Neural progenitor cell (in vitro differentiated cells): Measurements from ENCODE around the gene IL10RB.

Experiments used
- CTCF ChIP-seq: fragments of 200-600 bp; sonication (generic); IDR thresholded peaks from 2 replicates; pipeline ENCODE4 v1.5.1; 2017; ENCODE audit warnings: antibody characterized with exemption, mild to moderate bottlenecking
- EZH2 ChIP-seq: fragments of 200-600 bp; sonication (generic); IDR thresholded peaks from 2 replicates; pipeline ENCODE4 v1.6.1; 2017; ENCODE audit warnings: antibody characterized with exemption, mild to moderate bottlenecking, moderate library complexity
- EZH2phosphoT487 ChIP-seq: fragments of 200-600 bp; sonication (generic); IDR thresholded peaks from 2 replicates; pipeline ENCODE4 v1.6.1; 2017; ENCODE audit warnings: antibody characterized with exemption

DNA sequence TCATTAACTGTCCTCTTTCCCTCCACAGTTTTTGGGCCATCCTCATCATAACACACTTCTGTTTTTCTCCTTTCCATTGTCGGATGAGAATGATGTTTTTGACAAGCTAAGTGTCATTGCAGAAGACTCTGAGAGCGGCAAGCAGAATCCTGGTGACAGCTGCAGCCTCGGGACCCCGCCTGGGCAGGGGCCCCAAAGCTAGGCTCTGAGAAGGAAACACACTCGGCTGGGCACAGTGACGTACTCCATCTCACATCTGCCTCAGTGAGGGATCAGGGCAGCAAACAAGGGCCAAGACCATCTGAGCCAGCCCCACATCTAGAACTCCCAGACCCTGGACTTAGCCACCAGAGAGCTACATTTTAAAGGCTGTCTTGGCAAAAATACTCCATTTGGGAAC lies 30.0 kb downstream of the IL10RB start:
- no peak for TF ChIP-seq CTCF
- TF ChIP-seq EZH2phosphoT487: no peak
- TF ChIP-seq EZH2: no peak
